Astrocyte of the spinal cord (primary cell): ENCODE data around the gene C3AR1.

Source experiments
- DNase-seq: peaks from one replicate; pipeline ENCODE4 v3.0.0; 2011; ENCODE audit warnings: low read depth, low spot score
- H3K4me3 ChIP-seq: 2 replicates; pipeline ENCODE4 v1.5.1; 2011; ENCODE audit warnings: low read depth, mild to moderate bottlenecking, low read length, moderate library complexity
- CTCF ChIP-seq: IDR thresholded peaks from 2 replicates; pipeline ENCODE4 v1.5.1; 2012; ENCODE audit warnings: low read depth, mild to moderate bottlenecking, low read length, inconsistent platforms
- in situ Hi-C: cut with HindIII; loops from 2 replicates; pipeline ENCODE4 v1.10.0; 2017; ENCODE audit warnings: low sequenced_read_pairs

Gene C3AR1

GRCh38 chr12:8012651-8013309, 53.4 kb downstream of the C3AR1 start:
- DNase-seq = no peak
- TF ChIP-seq CTCF = no peak
- H3K4me3 ChIP-seq = no peak overlapping the region
- in situ Hi-C loops = no loop called here

GRCh38 chr12:8011331-8011730, 54.8 kb downstream of the C3AR1 start:
- no peak for DNase-seq
- no peak for TF ChIP-seq CTCF
- in situ Hi-C loops = no loop called here
- no peak overlapping the region for H3K4me3 ChIP-seq
